Hepatocyte (in vitro differentiated cells): ENCODE measurements around the gene MKNK2.

ENCODE experiments used
- CTCF ChIP-seq: fragments of 200-600 bp; sonication (generic); IDR thresholded peaks from 2 replicates; pipeline ENCODE4 v1.5.1; 2016; ENCODE audit warnings: antibody characterized with exemption, mild to moderate bottlenecking; ENCODE audit not compliant: poor library complexity
- EZH2phosphoT487 ChIP-seq: fragments of 200-600 bp; sonication (generic); IDR thresholded peaks from one replicate; pipeline ENCODE4 v1.6.1; 2018; ENCODE audit warnings: antibody characterized with exemption, mild to moderate bottlenecking, low read depth, moderate library complexity; ENCODE audit not compliant: unreplicated experiment, severe bottlenecking

GRCh38 chr19:2044709-2045500, 6.1 kb downstream of the MKNK2 start:
- TF ChIP-seq CTCF: no peak
- TF ChIP-seq EZH2phosphoT487: no peak
